Esophagus muscularis mucosa (tissue), 4 donors: Measurements from ENCODE around the gene PDLIM5. TPM values are rescaled to one million over a fixed set of nuclear protein-coding genes. Genes with fewer than 3 reads are reported as not detected.

Experiments used
- DNase-seq: peaks from one replicate; pipeline ENCODE4 v3.0.0-alpha.2; 2017; ENCODE audit errors: extremely low spot score
- H3K27ac ChIP-seq, 4 donors: fragments of 200-600 bp; sonication (generic); replicated peaks in 1 of 4; 1 replicate in 3 of 4; 2 replicates in 1 of 4; pipeline ENCODE4 v1.5.1; 2016 to 2019; ENCODE audit warnings: mild to moderate bottlenecking in 1 of 4
- H3K27me3 ChIP-seq, 4 donors: fragments of 200-600 bp; sonication (generic); one replicate each; pipeline versions ENCODE4 v1.5.1 to v1.6.0; 2016 to 2019
- H3K36me3 ChIP-seq, 4 donors: fragments of 200-600 bp; sonication (generic); one replicate each; pipeline ENCODE4 v1.5.1; 2016 to 2019
- H3K4me1 ChIP-seq, 4 donors: fragments of 200-600 bp; sonication (generic); one replicate each; pipeline ENCODE4 v1.5.1; 2016 to 2019
- H3K4me3 ChIP-seq, 4 donors: fragments of 200-600 bp; sonication (generic); 1 replicate in 2 of 4; 2 replicates in 2 of 4; pipeline ENCODE4 v1.5.1; 2016 to 2019; ENCODE audit warnings: mild to moderate bottlenecking in 4 of 4, moderate library complexity in 1 of 4
- H3K9me3 ChIP-seq, 4 donors: fragments of 200-600 bp; sonication (generic); 1 replicate in 3 of 4; 2 replicates in 1 of 4; pipeline ENCODE4 v1.5.1; 2016 to 2019
- CTCF ChIP-seq, 3 experiments: fragments of 200-600 bp in 2 of 3; fragments of 450-650 bp in 1 of 3; sonication (generic) in 2 of 3; IDR thresholded peaks; one replicate each; pipeline ENCODE4 v1.5.1; 2017 to 2019; ENCODE audit warnings: antibody characterized with exemption in 3 of 3, mild to moderate bottlenecking in 2 of 3, moderate library complexity in 1 of 3
- EP300 ChIP-seq: sonication (generic); formaldehyde crosslinking; IDR thresholded peaks from one replicate; pipeline ENCODE4 v1.6.1; 2017; ENCODE audit warnings: antibody characterized with exemption
- POLR2A ChIP-seq: fragments of 450-650 bp; IDR thresholded peaks from one replicate; pipeline ENCODE4 v1.6.1; 2017; ENCODE audit warnings: antibody characterized with exemption, moderate library complexity, mild to moderate bottlenecking, low read depth
- POLR2AphosphoS5 ChIP-seq, 2 donors: sonication (generic); formaldehyde crosslinking; IDR thresholded peaks; one replicate each; pipeline ENCODE4 v1.6.1; 2017; ENCODE audit warnings: antibody characterized with exemption in 2 of 2
- WGBS: methylation state at CpG from one replicate; pipeline ENCODE4 v1.1.5; 2018; 5-methylcytosine and 5-hydroxymethylcytosine counted together
- intact Hi-C: fragments of 100-400 bp; cut with DNase I; formaldehyde crosslinking; loops from one replicate; pipeline ENCODE4 v1.15.1; 2023
- total RNA-seq, 4 donors: library from RNA; depleted of rRNA; stranded (reverse); fragments of >200 nt; gene quantifications; one replicate each; pipeline versions ENCODE4 v1.1.0 to v1.2.1, GENCODE V29; 2016

PDLIM5 gene
- total RNA-seq, 4 donors from 2014 or later, result 138 to 160 (median 146) TPM

GRCh38 chr4:94490437-94490836, 38.7 kb downstream of the PDLIM5 start:
- H3K4me1 ChIP-seq, result peaks cover 30 to 56% (median 46%) of the 10 kb centered on the region in 4 donors
- 94% methylated on average over 1 of the region's 1 CpG for WGBS
- H3K27me3 ChIP-seq, result no peaks in the 10 kb centered on the region
- DNase-seq, result no peak
- intact Hi-C loops, result no loop called here
- no peak overlapping the region for H3K27ac ChIP-seq
- no peak for TF ChIP-seq EP300
- peaks cover 0 to 6% (median 1%) of the 10 kb centered on the region in 4 donors for H3K36me3 ChIP-seq
- no peak overlapping the region for H3K4me3 ChIP-seq
- no peaks in the 10 kb centered on the region for H3K9me3 ChIP-seq

DNA sequence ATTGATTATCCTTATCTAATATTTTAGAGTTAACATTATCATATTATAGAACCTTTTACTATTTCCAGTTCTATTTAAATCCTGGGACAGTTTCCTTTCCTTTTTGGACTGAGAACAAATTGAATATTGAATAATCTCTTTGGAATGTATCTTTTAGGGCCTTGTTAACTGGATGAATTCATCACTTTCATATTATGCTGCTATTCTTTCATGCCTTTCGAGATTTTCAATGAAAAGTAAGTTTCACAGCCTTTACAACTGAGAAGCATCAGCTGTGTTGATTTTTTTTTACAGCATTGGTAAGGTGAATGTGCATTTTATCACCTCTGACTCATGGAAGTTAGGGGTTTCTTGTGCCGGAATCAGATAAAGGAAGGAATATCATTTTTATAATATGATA, 39.6 kb downstream of the PDLIM5 start:
- peaks cover 28 to 50% (median 46%) of the 10 kb centered on the region in 4 donors for H3K4me1 ChIP-seq

DNA sequence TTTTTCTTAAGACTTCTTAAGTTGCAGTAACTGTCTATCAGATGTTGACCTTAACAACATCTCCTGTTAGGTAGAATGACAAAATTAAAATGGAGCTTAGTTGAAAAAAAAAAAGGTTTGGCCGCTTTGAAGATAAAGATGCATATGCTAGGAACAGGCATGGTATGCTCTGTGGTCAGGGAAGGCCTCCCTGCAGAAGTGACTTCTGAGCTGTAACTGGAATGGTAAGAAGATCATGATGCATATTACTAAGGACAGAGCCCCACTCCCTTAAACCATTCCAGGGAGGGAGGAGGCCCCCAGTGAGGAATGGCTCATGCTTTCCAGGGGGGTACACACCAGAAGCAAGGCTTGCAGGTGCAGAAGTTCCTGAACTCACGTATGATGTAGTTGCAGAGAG, 43.7 kb downstream of the PDLIM5 start:
- Histone ChIP-seq H3K27me3 (no peaks in the 10 kb centered on the region), H3K4me3 (no peak overlapping the region), H3K9me3 (no peaks in the 10 kb centered on the region), H3K27ac (no peak overlapping the region), H3K36me3 (peaks cover 0 to 6% (median 1%) of the 10 kb centered on the region in 4 donors), H3K4me1 (peaks cover 28 to 48% (median 34%) of the 10 kb centered on the region in 4 donors)
- no peak for TF ChIP-seq EP300
- no peak for TF ChIP-seq POLR2AphosphoS5 (IDR thresholded peaks at IDR 0.05)
- TF ChIP-seq POLR2A, result no peak
- no peak for TF ChIP-seq CTCF (IDR thresholded peaks at IDR 0.05)
- 77% methylated on average over 2 of the region's 2 CpGs for WGBS
- DNase-seq, result no peak
- intact Hi-C loops, result no loop called here

More for the DNA sequence above, 39.6 kb downstream of the PDLIM5 start:
- intact Hi-C loops, result no loop called here
- Histone ChIP-seq H3K4me3 (no peak overlapping the region), H3K27ac (no peak overlapping the region), H3K27me3 (no peaks in the 10 kb centered on the region), H3K36me3 (peaks cover 0 to 6% (median 1%) of the 10 kb centered on the region in 4 donors), H3K9me3 (no peaks in the 10 kb centered on the region)
- TF ChIP-seq EP300 (no peak), POLR2A (no peak)
- no peak for DNase-seq
- 53% methylated on average over 2 of the region's 2 CpGs for WGBS

GRCh38 chr4:94497690-94498089, 45.9 kb downstream of the PDLIM5 start:
- Histone ChIP-seq H3K36me3 (peaks cover 0 to 6% (median 1%) of the 10 kb centered on the region in 4 donors), H3K27ac (no peak overlapping the region), H3K27me3 (no peaks in the 10 kb centered on the region), H3K4me1 (peaks cover 18 to 54% (median 28%) of the 10 kb centered on the region in 4 donors), H3K9me3 (no peaks in the 10 kb centered on the region), H3K4me3 (no peak overlapping the region)
- intact Hi-C loops, result no loop called here
- DNase-seq, result no peak
- TF ChIP-seq POLR2A (no peak), CTCF (IDR thresholded peaks at IDR 0.05) (no peak), POLR2AphosphoS5 (IDR thresholded peaks at IDR 0.05) (no peak), EP300 (no peak)
- WGBS, result 79% methylated on average over 2 of the region's 2 CpGs

GRCh38 chr4:94498502-94498901, 46.8 kb downstream of the PDLIM5 start:
- peaks cover 18 to 59% (median 31%) of the 10 kb centered on the region in 4 donors for H3K4me1 ChIP-seq
- WGBS, result 84% methylated on average over 1 of the region's 1 CpG

More at GRCh38 chr4:94498502-94498901, 46.8 kb downstream of the PDLIM5 start:
- no peak for DNase-seq
- TF ChIP-seq CTCF (IDR thresholded peaks at IDR 0.05) (no peak), POLR2AphosphoS5 (IDR thresholded peaks at IDR 0.05) (no peak), EP300 (no peak), POLR2A (no peak)
- H3K9me3 ChIP-seq, result no peaks in the 10 kb centered on the region
- peaks cover 0 to 6% (median 1%) of the 10 kb centered on the region in 4 donors for H3K36me3 ChIP-seq
- no peaks in the 10 kb centered on the region for H3K27me3 ChIP-seq
- no peak overlapping the region for H3K27ac ChIP-seq
- intact Hi-C loops, result no loop called here
- H3K4me3 ChIP-seq, result no peak overlapping the region
